Stromal cell of bone marrow (primary cell): Measurements from ENCODE around the gene GDI1.

Experiments used
- DNase-seq: peaks from one replicate; pipeline ENCODE4 v3.0.0-alpha.2; 2012; ENCODE audit warnings: low read depth

GDI1 gene

GRCh38 chrX:154409222-154409871 lies 27.6 kb upstream of the GDI1 start, which contains the start of gene DNASE1L1:
DNASE1L1 (minus strand) TSS chrX:154409254; CDS start chrX:154405568, 3,686 bp downstream.
- DNase-seq, result peak; percentile 54

DNA sequence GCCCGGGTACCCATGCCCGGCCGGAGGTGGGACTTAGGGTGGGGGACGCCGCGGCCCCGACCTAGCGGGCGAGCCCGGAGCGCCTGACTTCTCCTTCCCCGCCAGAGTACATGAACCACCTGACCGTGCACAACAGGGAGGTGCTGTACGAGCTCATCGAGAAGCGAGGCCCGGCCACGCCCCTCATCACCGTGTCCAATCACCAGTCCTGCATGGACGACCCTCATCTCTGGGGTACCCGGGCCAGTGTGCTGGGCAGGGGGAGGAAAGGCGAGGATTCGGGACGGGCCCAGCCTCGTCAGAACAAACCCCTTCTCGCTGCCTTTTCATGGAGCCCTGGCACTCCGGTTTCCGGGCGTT lies 25.0 kb upstream of the GDI1 start:
- DNase-seq, result peak; percentile 33

DNA sequence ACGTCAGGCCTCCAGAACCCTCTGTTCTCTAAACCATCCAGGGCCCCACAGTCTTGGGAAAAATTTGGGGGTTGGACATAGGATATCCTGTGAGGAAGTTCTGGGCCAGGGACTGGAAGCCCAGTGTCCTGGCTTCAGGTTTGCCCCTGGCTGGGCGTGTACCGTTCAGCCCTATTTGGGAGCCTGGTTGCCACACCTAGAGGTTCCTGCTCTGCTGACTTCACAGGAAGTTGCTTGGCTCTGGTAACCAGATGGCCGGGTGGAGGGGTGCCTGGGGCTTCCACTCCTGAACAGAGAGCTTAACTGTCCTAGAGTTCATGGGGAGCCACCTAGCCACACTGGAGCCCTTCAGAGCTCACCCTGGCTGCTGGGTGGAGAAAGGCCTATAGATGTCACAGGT lies 24.5 kb upstream of the GDI1 start:
- DNase-seq, result no peak

DNA sequence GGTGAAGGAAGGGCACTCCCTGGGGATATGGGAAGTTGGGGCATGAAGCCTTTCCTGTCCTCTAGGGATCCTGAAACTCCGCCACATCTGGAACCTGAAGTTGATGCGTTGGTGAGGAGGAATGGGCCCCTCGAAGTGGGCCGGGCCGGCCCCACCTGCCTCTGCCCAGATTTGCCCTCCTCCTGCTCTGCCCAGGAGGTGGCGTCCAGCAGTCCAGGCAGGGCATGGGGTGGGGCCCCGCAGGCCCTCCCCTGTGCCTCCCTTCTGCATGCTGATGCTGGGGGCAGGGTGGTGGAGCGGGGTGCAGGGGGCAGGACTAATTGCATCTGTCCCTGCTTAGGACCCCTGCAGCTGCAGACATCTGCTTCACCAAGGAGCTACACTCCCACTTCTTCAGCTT lies 23.8 kb upstream of the GDI1 start:
- DNase-seq, result no peak

DNA sequence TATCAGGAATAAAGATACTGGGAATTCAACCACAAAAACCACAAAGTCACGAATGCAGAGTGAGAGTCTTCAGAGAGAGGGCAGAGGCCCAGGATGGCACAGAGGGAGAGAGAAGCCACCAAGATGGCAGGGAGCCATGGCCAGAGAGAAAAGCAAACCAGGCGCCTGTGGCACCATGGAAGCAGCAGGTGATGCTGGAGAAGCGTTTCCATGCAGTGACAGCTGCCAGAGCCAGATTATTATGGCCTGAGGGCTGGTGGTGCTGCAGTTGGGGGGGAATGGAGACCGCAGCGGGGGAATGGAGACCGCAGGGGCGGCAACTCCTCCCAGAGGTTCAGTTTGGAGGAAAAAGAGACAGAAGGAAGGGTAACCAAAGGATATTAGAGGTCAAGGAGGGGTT lies 19.8 kb upstream of the GDI1 start:
- DNase-seq, result no peak

DNA sequence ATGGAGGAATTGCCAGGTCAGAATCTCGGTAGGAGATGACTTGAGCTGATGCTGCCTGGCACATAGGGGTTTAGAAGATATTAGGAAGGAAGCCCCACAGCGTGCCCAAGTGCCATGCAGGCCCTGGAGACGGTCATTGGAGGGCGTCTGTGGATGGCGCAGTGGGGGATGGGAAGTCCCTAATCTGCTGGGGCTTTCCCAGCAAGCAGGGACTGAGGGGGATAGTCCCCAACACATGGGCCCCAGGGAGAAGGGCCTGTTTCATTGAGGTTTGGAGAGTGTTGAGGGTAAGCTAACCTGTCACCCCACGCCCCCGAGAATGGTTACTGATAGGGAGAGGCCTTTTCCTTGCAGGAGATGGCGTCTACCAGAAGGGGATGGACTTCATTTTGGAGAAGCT lies 17.8 kb upstream of the GDI1 start:
- DNase-seq, result no peak

DNA sequence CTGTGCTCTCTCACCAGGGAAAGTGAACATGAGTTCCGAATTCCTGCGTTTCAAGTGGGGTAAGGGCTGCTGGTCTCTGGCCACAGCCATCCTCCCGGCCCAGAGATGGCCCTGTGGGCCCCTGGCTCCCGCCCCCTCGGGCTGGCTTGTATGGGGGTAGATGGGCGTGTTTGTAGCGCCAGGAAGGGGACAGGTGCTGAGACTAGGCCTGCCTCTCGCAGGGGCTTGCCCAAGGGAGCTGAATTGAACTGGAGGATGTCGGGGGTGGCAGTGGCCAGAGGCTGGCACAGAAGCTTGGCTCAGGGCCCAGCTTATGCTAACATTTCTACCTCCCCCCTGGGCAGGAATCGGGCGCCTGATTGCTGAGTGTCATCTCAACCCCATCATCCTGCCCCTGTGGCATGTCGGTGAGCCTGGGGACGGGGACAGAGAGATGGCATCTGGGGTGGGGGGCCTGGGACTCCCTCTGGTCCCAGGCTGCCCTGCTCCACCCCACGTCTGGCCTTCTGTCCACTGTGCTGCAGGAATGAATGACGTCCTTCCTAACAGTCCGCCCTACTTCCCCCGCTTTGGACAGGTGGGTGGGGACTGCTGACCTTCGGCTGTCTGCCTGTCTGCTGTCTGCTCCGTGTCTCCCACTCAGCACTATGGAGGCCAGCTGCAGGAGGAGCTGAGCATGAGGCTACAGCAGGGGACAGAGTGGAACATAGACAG lies 17.1 kb upstream of the GDI1 start:
- no peak for DNase-seq

- DNase-seq, result no peak
Observed at GRCh38 chrX:154420402-154420756, 16.6 kb upstream of the GDI1 start.

- DNase-seq, result no peak
Observed at GRCh38 chrX:154426916-154427770, 9.8 kb upstream of the GDI1 start.

GRCh38 chrX:154428176-154429171 lies 8.5 kb upstream of the GDI1 start, which contains the start of gene ATP6AP1:
ATP6AP1 (plus strand) TSS chrX:154428677; CDS start chrX:154428693, 16 bp downstream.
- DNase-seq, result peak; percentile 85

GRCh38 chrX:154429711-154430110 lies 7.2 kb upstream of the GDI1 start:
- no peak for DNase-seq

- DNase-seq, result no peak
Observed at GRCh38 chrX:154430479-154430878, 6.5 kb upstream of the GDI1 start.

GRCh38 chrX:154430916-154431315 lies 6.0 kb upstream of the GDI1 start:
- no peak for DNase-seq

- DNase-seq, result no peak
Observed at GRCh38 chrX:154431341-154431740, 5.6 kb upstream of the GDI1 start.

- no peak for DNase-seq
Observed at GRCh38 chrX:154432210-154432609, 4.7 kb upstream of the GDI1 start.

GRCh38 chrX:154433605-154434004 lies 3.3 kb upstream of the GDI1 start:
- DNase-seq, result no peak

- DNase-seq, result no peak
Observed at GRCh38 chrX:154434394-154435168, 2.4 kb upstream of the GDI1 start.

DNA sequence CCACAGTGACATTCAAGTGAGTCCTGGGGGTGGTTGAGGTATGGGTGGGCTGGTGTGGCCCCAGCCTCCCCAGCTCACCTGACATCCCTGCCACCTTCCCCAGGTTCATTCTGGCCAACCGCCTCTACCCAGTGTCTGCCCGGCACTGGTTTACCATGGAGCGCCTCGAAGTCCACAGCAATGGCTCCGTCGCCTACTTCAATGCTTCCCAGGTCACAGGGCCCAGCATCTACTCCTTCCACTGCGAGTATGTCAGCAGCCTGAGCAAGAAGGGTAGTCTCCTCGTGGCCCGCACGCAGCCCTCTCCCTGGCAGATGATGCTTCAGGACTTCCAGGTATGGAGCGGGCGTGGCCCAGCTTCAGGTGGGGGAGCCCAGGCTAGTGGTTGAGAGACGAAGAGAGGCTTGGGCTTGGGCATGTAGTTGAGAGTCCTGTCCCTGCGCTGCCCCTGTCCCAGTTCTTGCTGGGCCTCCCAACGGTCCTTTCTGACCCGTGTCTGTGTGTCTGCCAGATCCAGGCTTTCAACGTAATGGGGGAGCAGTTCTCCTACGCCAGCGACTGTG lies 1.7 kb upstream of the GDI1 start:
- DNase-seq, result no peak

GRCh38 chrX:154436374-154436982 lies 476 bp upstream of the GDI1 start:
- DNase-seq, result no peak
